SK-N-MC (cell line): ENCODE measurements around the gene NLN.

Experiments
- EZH2 ChIP-seq: fragments of 200-600 bp; sonication (generic); IDR thresholded peaks from one replicate; pipeline ENCODE4 v1.6.1; 2017; ENCODE audit warnings: antibody characterized with exemption
- FOXP2 ChIP-seq: optimal IDR thresholded peaks from 2 replicates; pipeline ENCODE3; 2011; ENCODE audit warnings: mild to moderate bottlenecking, moderate library complexity; ENCODE audit not compliant: insufficient read depth; ENCODE audit errors: extremely low read length, control extremely low read depth
- POLR2AphosphoS5 ChIP-seq: IDR thresholded peaks from 2 replicates; pipeline ENCODE4 v1.6.1; 2012; ENCODE audit warnings: mild to moderate bottlenecking, low read depth, low read length, borderline replicate concordance

DNA sequence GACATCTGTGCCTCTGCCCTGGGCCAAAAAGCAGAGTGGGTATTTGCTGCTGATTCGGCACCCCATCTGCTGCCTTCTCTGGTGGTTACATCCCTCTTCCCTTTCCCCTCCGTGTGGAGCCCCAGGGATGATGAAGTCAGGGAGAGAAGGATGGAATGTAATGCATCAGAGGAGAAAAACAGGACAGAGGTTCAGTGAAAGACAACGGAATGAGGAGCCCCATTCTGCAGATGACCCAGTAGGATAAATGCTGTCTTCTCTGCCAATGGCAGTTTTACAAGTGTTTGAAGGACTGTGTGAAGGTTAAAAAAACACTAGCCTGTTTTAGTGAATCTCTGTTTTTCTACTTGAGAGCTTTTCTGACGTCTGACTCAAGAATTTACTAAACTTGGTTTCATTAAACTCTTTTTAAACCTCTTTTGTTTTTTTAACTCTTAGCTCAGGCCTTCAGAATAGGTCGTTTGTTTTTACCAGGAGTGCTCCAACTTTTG lies 86.3 kb downstream of the NLN start:
- TF ChIP-seq EZH2 (no peak), POLR2AphosphoS5 (no peak), FOXP2 (no peak)
